Measurements from ENCODE around the gene NDOR1.
A peak's percentile ranks its signal among the peaks of the same experiment; 100 is the strongest.

NDOR1 gene

DNA sequence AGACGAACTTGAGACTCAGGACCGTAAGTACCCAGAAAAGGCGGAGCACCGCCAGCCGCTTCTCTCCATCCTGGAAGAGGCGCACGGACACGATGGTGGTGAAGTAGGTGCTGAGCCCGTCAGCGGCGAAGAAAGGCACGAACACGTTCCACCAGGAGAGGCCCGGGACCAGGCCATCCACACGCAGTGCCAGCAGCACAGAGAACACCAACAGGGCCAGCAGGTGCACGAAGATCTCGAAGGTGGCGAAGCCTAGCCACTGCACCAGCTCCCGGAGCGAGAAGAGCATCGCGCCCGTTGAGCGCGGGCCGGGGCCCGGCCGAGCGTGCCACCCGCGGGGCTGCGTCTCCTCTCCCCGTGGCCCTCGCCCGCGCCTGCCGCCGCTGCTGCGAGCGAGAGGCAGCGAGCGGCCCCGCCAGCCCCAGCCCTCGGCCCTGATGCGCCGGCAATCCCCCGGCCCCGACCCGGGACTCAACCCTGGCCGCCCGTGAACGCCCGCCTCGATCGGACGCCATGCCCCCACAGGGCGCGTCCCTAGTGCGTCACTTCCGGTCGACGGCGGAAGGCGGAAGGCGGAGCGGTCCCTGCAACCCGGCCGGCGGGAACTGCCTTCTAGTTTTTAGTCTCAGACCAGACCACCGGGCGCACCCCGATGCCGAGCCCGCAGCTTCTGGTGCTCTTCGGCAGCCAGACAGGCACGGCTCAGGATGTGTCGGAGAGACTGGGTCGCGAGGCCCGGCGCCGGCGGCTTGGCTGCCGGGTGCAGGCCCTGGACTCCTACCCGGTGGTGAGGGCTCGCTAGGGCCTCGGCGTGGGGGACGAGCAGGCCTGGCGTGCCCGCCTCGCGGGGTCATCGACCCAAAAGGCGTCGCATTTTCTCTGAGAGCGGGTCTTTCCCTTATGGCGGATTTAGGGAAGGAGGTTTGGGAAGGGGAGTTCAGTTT, at the start of gene NDOR1, which contains the start of gene TMEM203:
TSS of gene NDOR1 (plus strand) at position 575 of the 944 bp plus-strand sequence. CDS start at position 653, 78 bp downstream.
TSS of gene TMEM203 (minus strand) at position 523 of the 944 bp plus-strand sequence. CDS start at position 289, 234 bp downstream.
- TF ChIP-seq, protein P1, sequence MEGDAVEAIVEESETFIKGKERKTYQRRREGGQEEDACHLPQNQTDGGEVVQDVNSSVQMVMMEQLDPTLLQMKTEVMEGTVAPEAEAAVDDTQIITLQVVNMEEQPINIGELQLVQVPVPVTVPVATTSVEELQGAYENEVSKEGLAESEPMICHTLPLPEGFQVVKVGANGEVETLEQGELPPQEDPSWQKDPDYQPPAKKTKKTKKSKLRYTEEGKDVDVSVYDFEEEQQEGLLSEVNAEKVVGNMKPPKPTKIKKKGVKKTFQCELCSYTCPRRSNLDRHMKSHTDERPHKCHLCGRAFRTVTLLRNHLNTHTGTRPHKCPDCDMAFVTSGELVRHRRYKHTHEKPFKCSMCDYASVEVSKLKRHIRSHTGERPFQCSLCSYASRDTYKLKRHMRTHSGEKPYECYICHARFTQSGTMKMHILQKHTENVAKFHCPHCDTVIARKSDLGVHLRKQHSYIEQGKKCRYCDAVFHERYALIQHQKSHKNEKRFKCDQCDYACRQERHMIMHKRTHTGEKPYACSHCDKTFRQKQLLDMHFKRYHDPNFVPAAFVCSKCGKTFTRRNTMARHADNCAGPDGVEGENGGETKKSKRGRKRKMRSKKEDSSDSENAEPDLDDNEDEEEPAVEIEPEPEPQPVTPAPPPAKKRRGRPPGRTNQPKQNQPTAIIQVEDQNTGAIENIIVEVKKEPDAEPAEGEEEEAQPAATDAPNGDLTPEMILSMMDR (IDR thresholded peaks at IDR 0.05; ENCODE audit: control insufficient read depth, extremely low read depth, insufficient read depth): no peak
- H3K4me3 ChIP-seq (ENCODE audit: low read depth, low read length): peak within 1 kb of the TSS; percentile 85
- DNase-seq (ENCODE audit: low read depth): no peak

DNA sequence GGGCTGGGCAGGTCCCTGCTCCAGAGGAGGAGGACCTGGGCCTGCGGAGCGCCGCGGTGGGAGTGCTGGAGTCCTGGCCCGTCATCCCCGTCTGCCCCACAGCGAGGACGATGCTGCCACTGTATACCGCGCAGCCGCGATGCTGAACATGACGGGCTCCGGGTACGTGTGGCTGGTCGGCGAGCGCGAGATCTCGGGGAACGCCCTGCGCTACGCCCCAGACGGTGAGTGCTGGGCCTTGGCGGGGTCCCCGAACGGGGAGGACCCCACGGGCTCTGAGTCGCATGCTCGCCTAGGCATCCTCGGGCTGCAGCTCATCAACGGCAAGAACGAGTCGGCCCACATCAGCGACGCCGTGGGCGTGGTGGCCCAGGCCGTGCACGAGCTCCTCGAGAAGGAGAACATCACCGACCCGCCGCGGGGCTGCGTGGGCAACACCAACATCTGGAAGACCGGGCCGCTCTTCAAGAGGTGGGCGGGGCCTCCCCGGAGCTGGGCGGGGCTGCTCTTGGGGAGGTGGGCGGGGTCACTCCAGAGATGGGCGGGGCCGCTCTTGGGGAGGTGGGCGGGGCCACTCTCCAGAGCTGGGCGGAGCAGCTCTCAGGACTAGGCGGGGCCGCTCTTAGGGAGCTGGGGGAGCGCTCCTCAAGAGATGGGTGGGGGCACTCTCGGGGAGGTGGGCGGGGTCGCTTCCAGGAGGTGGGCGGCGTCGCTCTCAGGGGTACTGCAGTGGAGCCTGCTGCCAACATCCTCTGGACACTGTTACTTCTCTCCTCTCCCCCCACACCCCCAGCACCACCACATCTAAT, 48.7 kb upstream of the NDOR1 start:
- no peak overlapping the region for H3K4me3 ChIP-seq (ENCODE audit: low read depth, low read length)
- no peak for DNase-seq (ENCODE audit: low read depth)
- TF ChIP-seq, protein P1 (IDR thresholded peaks at IDR 0.05; ENCODE audit: control insufficient read depth, extremely low read depth, insufficient read depth): no peak

DNA sequence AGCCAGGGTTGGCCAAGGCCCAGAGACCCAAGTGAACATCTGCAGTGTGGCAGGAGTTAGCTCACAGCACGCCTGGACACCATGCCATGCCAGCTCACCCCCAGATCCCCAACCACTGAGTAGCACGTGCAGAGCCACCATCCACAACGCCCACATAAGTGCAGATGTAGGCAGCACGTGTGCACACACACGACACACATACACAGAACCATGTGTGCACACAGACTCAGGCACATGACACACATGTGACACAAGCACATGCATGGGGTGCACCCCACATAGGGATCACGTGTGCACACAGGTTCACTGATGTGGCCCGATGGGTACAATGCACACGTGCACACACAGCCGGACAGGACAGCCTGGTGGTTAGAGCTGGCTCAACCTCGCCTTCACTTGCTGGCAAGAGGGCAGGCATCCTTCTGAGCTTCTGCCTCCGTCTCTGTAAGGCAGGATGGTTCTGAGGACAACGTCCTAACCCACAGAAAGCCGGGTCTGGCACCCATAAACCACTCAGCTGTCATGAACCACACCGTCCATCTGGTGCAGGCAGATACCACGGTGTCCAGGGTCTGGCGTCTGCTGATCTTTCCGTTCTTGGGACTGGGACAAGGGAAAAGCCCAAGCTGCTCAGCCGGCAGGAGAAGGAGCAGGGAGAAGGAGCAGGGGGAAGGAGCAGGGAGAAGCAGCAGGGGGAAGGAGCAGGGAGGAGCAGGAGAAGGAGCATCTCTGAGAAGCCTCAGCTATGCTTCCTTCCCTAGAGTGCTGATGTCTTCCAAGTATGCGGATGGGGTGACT, 47.7 kb upstream of the NDOR1 start:
- no peak overlapping the region for H3K4me3 ChIP-seq (ENCODE audit: low read depth, low read length)
- TF ChIP-seq, protein P1 (IDR thresholded peaks at IDR 0.05; ENCODE audit: control insufficient read depth, extremely low read depth, insufficient read depth): no peak
- DNase-seq (ENCODE audit: low read depth): no peak

DNA sequence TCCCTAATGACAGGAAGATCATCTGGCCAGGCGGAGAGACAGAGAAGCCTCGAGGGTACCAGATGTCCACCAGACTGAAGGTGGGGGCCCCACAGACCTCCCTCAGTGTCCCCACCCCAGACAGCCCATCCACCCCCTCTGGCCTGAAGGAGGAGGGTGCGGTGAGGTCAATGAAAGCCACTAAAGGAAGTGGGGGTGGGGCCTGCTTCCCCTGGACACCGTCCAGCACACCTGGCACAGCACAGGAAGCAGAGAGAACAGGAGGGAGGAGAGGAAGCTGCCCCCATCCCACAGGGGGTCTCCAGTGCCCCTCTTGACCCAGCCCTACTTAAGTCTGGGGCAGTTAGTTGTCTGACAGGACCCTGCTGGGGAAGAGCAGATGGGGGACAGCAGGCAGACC, 46.9 kb upstream of the NDOR1 start:
- H3K4me3 ChIP-seq (ENCODE audit: low read depth, low read length): no peak overlapping the region
- TF ChIP-seq, protein P1 (IDR thresholded peaks at IDR 0.05; ENCODE audit: control insufficient read depth, extremely low read depth, insufficient read depth): no peak
- DNase-seq (ENCODE audit: low read depth): no peak

DNA sequence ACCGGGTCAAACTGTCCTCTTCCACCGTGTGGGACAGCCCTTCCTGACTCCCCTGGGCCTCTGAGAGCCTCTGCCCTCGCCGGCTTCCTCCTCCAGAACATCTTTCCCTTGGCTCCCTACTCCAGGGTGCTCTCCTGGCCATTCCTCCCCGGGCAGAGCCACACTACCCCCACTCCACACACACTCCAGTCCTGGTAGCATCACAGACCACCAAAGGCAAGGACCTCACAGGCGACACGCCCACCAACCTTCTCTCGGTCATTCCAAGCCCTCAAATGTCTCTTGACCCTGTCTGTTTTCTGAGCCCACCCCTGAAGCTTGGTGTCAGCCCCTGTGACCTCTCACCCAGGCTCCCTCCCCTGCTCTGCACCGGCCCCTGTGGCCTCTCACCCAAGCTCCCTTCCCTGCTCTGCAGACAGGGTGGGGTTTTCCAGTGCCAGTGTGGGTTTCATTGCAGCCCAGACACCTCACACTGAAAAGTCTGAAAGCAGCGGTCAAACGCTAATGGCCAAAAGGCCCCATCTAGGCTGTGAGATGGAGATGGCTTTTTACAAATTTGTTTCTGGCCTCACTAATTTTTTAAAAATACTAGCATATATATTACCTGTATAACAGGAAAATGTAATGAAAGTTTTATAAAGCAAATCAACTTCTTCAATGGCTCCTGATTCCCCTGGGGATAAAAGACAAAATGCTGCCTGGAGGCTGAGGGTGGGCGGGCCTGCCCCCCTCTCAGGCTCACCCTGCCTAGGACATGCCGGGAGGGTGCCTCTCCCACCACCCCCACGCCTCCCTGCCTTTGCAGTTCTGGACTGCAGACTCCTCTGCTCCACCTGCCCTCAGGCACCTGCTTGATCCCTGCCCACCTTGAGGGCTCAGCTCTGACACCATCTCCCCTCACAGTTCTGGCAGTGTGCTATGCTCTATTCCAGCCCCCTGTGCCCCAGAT, 46.1 kb upstream of the NDOR1 start:
- TF ChIP-seq, protein P1 (IDR thresholded peaks at IDR 0.05; ENCODE audit: control insufficient read depth, extremely low read depth, insufficient read depth): no peak
- no peak for DNase-seq (ENCODE audit: low read depth)
- H3K4me3 ChIP-seq (ENCODE audit: low read depth, low read length): no peak overlapping the region

Measured in LNCaP clone FGC (cell line).